ENCODE results near the gene PARP2. TPM values are rescaled to one million over a fixed set of nuclear protein-coding genes. Genes with fewer than 3 reads are reported as not detected.

Gene PARP2
- total and polyA plus RNA-seq, 2 of the 8 experiments (the other 6 are each of a cell fraction or from before 2014, with no cell fraction given): 27.7 to 41.7 TPM

- Histone ChIP-seq H3K4me2 (ENCODE audit: insufficient read depth in 1 of 2, low read depth in 2 of 2, low read length in 2 of 2) (peak overlapping the region; percentile 61 to 71), H2BK120ac (replicated peaks; ENCODE audit: low read depth, low read length) (no peak overlapping the region), H3K9me3 (ENCODE audit: insufficient read depth in 2 of 2, low read depth in 1 of 2, low read length in 1 of 2) (no peaks in the 10 kb centered on the region), H3K36me3 (ENCODE audit: control insufficient read depth in 2 of 4, insufficient read depth in 4 of 4, low read length in 3 of 4) (peaks cover 4 to 25% (median 18%) of the 10 kb centered on the region in 4 experiments), H2AK5ac (ENCODE audit: low read depth, low read length) (no peak overlapping the region), H4K5ac (ENCODE audit: insufficient read length, low read depth, low read length) (no peak overlapping the region), H2AFZ (ENCODE audit: low read length) (no peak overlapping the region), H4K8ac (ENCODE audit: extremely low read depth, insufficient read depth, low read length) (no peak overlapping the region), H3K4me1 (replicated peaks in 1 of 4; ENCODE audit: control insufficient read depth in 3 of 4, insufficient read depth in 4 of 4, low read length in 3 of 4) (peaks cover 0 to 3% (median 0%) of the 10 kb centered on the region in 4 experiments; a peak in 3 of 7 replicates), H3K14ac (ENCODE audit: insufficient read length) (no peak overlapping the region), H2BK12ac (ENCODE audit: low read depth, low read length) (no peak overlapping the region), H3K79me1 (ENCODE audit: low read depth, low read length) (no peaks in the 10 kb centered on the region), H3K27me3 (replicated peaks in 1 of 4; ENCODE audit: control insufficient read depth in 3 of 4, extremely low read depth in 1 of 4, insufficient read depth in 3 of 4, low read length in 3 of 4) (no peaks in the 10 kb centered on the region), H3K56ac (replicated peaks; ENCODE audit: insufficient read length, low read depth, low read length) (no peak overlapping the region), H3K23me2 (ENCODE audit: low read depth, low read length) (0 out of 2 replicates have a peak, but pooled peaks cover 2% of the 10 kb centered on the region), H3K23ac (ENCODE audit: insufficient read length) (no peak overlapping the region), H3K9ac (replicated peaks in 1 of 4; ENCODE audit: extremely low read depth in 1 of 4, low read depth in 3 of 4, low read length in 3 of 4) (peak overlapping the region in 1 of 4 experiments; percentile 49; a peak in 2 of 7 replicates), H2BK15ac (ENCODE audit: low read length) (no peak overlapping the region), H3K18ac (ENCODE audit: extremely low read depth, low read length) (no peak overlapping the region), H3K27ac (ENCODE audit: low read depth, low read length) (no peak overlapping the region), H2BK20ac (ENCODE audit: low read length) (no peak overlapping the region), H3K4me3 (ENCODE audit: extremely low read depth in 1 of 4, insufficient read depth in 2 of 4, low read depth in 3 of 4, low read length in 4 of 4) (peak overlapping the region; percentile 0 to 98 (median 54); a peak in 7 of 8 replicates), H2BK5ac (ENCODE audit: low read depth, low read length) (no peak overlapping the region; the same call in 1 of the 2 replicates), H3K4ac (replicated peaks; ENCODE audit: insufficient read length, low read depth, low read length) (no peak overlapping the region), H4K20me1 (replicated peaks in 1 of 2; ENCODE audit: control insufficient read depth in 1 of 2, insufficient read depth in 2 of 2, low read length in 2 of 2) (peaks cover 5 to 7% of the 10 kb centered on the region in 2 experiments), H3K79me2 (ENCODE audit: control insufficient read depth in 1 of 2, insufficient read depth in 2 of 2, low read length in 2 of 2) (peaks cover 23 to 73% of the 10 kb centered on the region in 2 experiments), H4K91ac (replicated peaks; ENCODE audit: insufficient read length, low read length) (no peak overlapping the region)
- CTCF ChIA-PET (ENCODE audit: partially characterized antibody): interaction anchor here (1.2 kb wide), 1 partner anchor 12 kb away, joined by 3 read pairs; the partner anchor contains the start of gene PARP2
- POLR2A ChIA-PET (ENCODE audit: partially characterized antibody): interaction anchor here (0.8 to 10.1 kb wide), 5 partner anchors 8 to 18 kb away, joined by 3 to 215 read pairs (median 8); partner anchors contain the start of gene PARP2
- FAIRE-seq: no peak
- 67% methylated on average over 2 of the region's 2 CpGs; no CpG with 5 or more reads in 1 of the 2 experiments for WGBS, 2 experiments (ENCODE audit: extremely low coverage in 1 of 2, insufficient coverage in 1 of 2, insufficient read length in 1 of 2, insufficient replicate concordance in 2 of 2, low coverage in 1 of 2, low lambda C conversion rate in 2 of 2, missing lambda C conversion rate in 1 of 2)
- TF ChIP-seq KDM1A (IDR thresholded peaks at IDR 0.05; ENCODE audit: borderline replicate concordance, low read length) (no peak), POLR2AphosphoS5 (IDR thresholded peaks at IDR 0.05; ENCODE audit: low read depth, low read length) (peak; percentile 47; the same call in 1 of the 2 replicates)
- no peak for DNase-seq (ENCODE audit: low read depth in 1 of 2, low spot score in 2 of 2)
Observed at GRCh38 chr14:20331053-20331613, 12.3 kb upstream of the PARP2 start.

Data from H1 (cell line).